ENCODE data around the gene AP1S3.
A peak's percentile ranks its signal among the peaks of the same experiment; 100 is the strongest.

AP1S3 gene

GRCh38 chr2:223786943-223787342 is 50.4 kb downstream of the AP1S3 start:
- ChIA-PET POLR2A (no interaction called here), CTCF (interaction anchor here (1.0 to 2.2 kb wide), 5 partner anchors 11 to 49 kb away, joined by 3 to 8 read pairs (median 4); no protein-coding TSS in a partner anchor)
- no peak for DNase-seq (ENCODE audit: extremely low spot score)
- TF ChIP-seq CTCF (IDR thresholded peaks at IDR 0.05; ENCODE audit: control extremely low read depth, extremely low read depth, low read depth, missing control alignments) = no peak

- POLR2A ChIA-PET = no interaction called here
- TF ChIP-seq CTCF (IDR thresholded peaks at IDR 0.05; ENCODE audit: control extremely low read depth, extremely low read depth, low read depth, missing control alignments) = no peak
- CTCF ChIA-PET = interaction anchor here (1.1 to 2.2 kb wide), 3 partner anchors 10 to 21 kb away, joined by 3 to 8 read pairs (median 4); no protein-coding TSS in a partner anchor
- no peak for DNase-seq (ENCODE audit: extremely low spot score)
Measured at GRCh38 chr2:223786236-223786635, 51.1 kb downstream of the AP1S3 start.

- DNase-seq (ENCODE audit: extremely low spot score) = no peak
- POLR2A ChIA-PET = no interaction called here
- no peak for TF ChIP-seq CTCF (IDR thresholded peaks at IDR 0.05; ENCODE audit: control extremely low read depth, extremely low read depth, low read depth, missing control alignments)
- CTCF ChIA-PET = interaction anchor here (1.5 kb wide), 1 partner anchor 19 kb away, joined by 5 read pairs; no protein-coding TSS in a partner anchor
Measured at GRCh38 chr2:223784221-223784772, 53.1 kb downstream of the AP1S3 start.

- no peak for TF ChIP-seq CTCF (IDR thresholded peaks at IDR 0.05; ENCODE audit: control extremely low read depth, extremely low read depth, low read depth, missing control alignments)
- POLR2A ChIA-PET = no interaction called here
- DNase-seq (ENCODE audit: extremely low spot score) = no peak
- CTCF ChIA-PET = interaction anchor here (0.9 to 1.5 kb wide), 4 partner anchors 14 to 78 kb away, joined by 3 to 5 read pairs (median 3); no protein-coding TSS in a partner anchor
Measured at GRCh38 chr2:223782629-223783028, 54.8 kb downstream of the AP1S3 start.

- no peak for TF ChIP-seq CTCF (IDR thresholded peaks at IDR 0.05; ENCODE audit: control extremely low read depth, extremely low read depth, low read depth, missing control alignments)
- ChIA-PET POLR2A (interaction anchor here (0.7 kb wide), 1 partner anchor 23 kb away, joined by 7 read pairs; no protein-coding TSS in a partner anchor), CTCF (interaction anchor here (0.7 kb wide), 1 partner anchor 40 kb away, joined by 3 read pairs; no protein-coding TSS in a partner anchor)
- DNase-seq (ENCODE audit: extremely low spot score) = no peak
Measured at GRCh38 chr2:223781560-223781959, 55.8 kb downstream of the AP1S3 start.

- CTCF ChIA-PET = interaction anchor here (0.6 to 2.6 kb wide), 7 partner anchors 9 to 114 kb away, joined by 3 to 7 read pairs (median 3); no protein-coding TSS in a partner anchor
- POLR2A ChIA-PET = no interaction called here
- peak; percentile 60 for DNase-seq (ENCODE audit: extremely low spot score)
- peak; percentile 44 for TF ChIP-seq CTCF (IDR thresholded peaks at IDR 0.05; ENCODE audit: control extremely low read depth, extremely low read depth, low read depth, missing control alignments)
Measured at GRCh38 chr2:223779877-223780276, 57.5 kb downstream of the AP1S3 start.
